ENCODE data around the gene KLF15. TPM values are rescaled to one million over a fixed set of nuclear protein-coding genes. Genes with fewer than 3 reads are reported as not detected.
A peak's percentile ranks its signal among the peaks of the same experiment; 100 is the strongest.

Gene KLF15
- total and polyA plus RNA-seq, 4 donors, result 18.1 to 31.3 (median 24.6) TPM

DNA sequence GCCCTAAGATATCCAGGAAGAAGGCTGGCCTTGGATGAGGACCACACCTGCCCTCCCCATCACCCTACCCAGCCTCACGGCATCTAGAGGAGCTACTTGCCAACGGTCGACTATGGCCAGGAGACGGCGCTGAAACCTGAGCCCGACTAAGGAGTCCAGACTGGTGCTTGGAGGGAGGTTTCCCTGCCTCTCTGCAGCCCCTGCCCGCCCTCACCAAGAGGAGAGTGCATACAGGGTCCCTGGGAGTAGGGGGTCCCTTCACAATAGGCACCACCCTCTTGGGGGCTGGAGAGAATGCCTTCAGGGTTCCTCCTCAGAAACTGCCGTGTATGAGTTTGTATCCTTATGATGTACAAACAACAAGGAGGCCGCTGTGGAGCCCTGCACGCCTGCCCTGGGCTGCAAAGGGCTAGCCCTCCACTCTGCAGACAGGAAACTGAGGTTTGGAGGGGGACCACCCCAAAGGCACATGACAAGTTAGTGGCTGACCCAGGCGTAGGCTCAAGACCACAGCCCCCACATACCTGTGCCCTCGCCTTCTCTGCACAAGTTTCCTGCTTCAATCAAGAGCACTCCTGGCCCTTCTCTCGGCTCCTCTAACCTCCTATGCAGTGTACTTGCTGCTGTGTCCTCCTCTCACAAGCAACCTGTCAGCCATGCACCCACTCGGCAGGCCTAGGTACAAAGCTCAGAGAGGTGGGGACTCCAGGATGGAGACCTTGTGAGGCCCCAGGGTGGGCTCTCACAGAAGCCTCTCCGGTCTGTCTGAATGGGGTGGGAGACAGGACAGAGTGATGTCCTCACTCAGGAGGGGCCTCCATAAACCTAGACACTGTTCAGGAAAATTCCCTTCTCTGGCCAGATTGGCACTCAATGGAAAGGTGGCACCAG, 7.4 kb downstream of the KLF15 start:
- no peak for DNase-seq
- Histone ChIP-seq H3K27me3 (ENCODE audit: control insufficient read depth in 3 of 3, insufficient read depth in 3 of 3, low read length in 2 of 3) (no peaks in the 10 kb centered on the region), H3K4me3 (no peak overlapping the region), H3K4me1 (ENCODE audit: control insufficient read depth in 5 of 5, insufficient read depth in 5 of 5, low read length in 5 of 5) (peaks cover 0 to 31% (median 2%) of the 10 kb centered on the region in 5 donors), H3K9ac (ENCODE audit: insufficient read depth in 1 of 2, low read length in 2 of 2) (no peak overlapping the region), H3K27ac (ENCODE audit: low read depth in 1 of 2, low read length in 1 of 2) (no peak overlapping the region), H3K9me3 (ENCODE audit: control insufficient read depth in 4 of 4, insufficient read depth in 3 of 4, low read length in 3 of 4) (no peaks in the 10 kb centered on the region), H3K36me3 (ENCODE audit: control insufficient read depth in 4 of 4, insufficient read depth in 4 of 4, low read length in 4 of 4) (peaks cover 0 to 27% (median 20%) of the 10 kb centered on the region in 4 donors)
- WGBS, 2 donors, result 66 to 71% methylated on average over 15 of the region's 15 CpGs
- TF ChIP-seq, protein P1, sequence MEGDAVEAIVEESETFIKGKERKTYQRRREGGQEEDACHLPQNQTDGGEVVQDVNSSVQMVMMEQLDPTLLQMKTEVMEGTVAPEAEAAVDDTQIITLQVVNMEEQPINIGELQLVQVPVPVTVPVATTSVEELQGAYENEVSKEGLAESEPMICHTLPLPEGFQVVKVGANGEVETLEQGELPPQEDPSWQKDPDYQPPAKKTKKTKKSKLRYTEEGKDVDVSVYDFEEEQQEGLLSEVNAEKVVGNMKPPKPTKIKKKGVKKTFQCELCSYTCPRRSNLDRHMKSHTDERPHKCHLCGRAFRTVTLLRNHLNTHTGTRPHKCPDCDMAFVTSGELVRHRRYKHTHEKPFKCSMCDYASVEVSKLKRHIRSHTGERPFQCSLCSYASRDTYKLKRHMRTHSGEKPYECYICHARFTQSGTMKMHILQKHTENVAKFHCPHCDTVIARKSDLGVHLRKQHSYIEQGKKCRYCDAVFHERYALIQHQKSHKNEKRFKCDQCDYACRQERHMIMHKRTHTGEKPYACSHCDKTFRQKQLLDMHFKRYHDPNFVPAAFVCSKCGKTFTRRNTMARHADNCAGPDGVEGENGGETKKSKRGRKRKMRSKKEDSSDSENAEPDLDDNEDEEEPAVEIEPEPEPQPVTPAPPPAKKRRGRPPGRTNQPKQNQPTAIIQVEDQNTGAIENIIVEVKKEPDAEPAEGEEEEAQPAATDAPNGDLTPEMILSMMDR (IDR thresholded peaks at IDR 0.05; ENCODE audit: control extremely low read depth, extremely low read depth), result no peak
- no peak for ATAC-seq (ENCODE audit: insufficient read depth, low FRiP score)

DNA sequence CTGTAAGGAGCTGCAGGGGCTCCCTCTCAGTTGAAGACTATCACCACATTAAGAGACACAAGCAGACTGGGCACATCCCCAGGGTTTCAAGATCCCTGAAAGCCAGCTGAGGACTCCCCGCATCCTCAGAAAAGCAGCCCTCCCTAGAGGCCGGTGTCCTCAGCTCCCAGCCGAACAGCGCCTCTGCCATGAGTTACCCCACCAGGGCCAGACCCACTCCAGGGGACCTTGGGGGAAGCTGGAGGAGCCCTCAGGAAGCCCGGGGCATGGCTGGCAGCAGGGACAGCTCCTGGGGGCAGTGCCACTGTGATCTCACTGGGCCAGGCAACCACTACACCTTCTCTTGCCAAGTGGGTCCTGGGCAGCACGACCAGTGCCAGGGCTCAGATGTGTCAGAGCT, 8.1 kb downstream of the KLF15 start:
- H3K27ac ChIP-seq (ENCODE audit: low read depth in 1 of 2, low read length in 1 of 2), result no peak overlapping the region
- peaks cover 0 to 30% (median 2%) of the 10 kb centered on the region in 5 donors for H3K4me1 ChIP-seq (ENCODE audit: control insufficient read depth in 5 of 5, insufficient read depth in 5 of 5, low read length in 5 of 5)
- no peak overlapping the region for H3K9ac ChIP-seq (ENCODE audit: insufficient read depth in 1 of 2, low read length in 2 of 2)
- TF ChIP-seq, protein P1 (IDR thresholded peaks at IDR 0.05; ENCODE audit: control extremely low read depth, extremely low read depth), result no peak
- H3K4me3 ChIP-seq, result no peak overlapping the region
- 91 to 93% methylated on average over 6 of the region's 6 CpGs for WGBS, 2 donors
- no peaks in the 10 kb centered on the region for H3K27me3 ChIP-seq (ENCODE audit: control insufficient read depth in 3 of 3, insufficient read depth in 3 of 3, low read length in 2 of 3)
- peaks cover 0 to 24% (median 20%) of the 10 kb centered on the region in 4 donors for H3K36me3 ChIP-seq (ENCODE audit: control insufficient read depth in 4 of 4, insufficient read depth in 4 of 4, low read length in 4 of 4)
- ATAC-seq (ENCODE audit: insufficient read depth, low FRiP score), result no peak
- DNase-seq, result no peak
- no peaks in the 10 kb centered on the region for H3K9me3 ChIP-seq (ENCODE audit: control insufficient read depth in 4 of 4, insufficient read depth in 3 of 4, low read length in 3 of 4)

DNA sequence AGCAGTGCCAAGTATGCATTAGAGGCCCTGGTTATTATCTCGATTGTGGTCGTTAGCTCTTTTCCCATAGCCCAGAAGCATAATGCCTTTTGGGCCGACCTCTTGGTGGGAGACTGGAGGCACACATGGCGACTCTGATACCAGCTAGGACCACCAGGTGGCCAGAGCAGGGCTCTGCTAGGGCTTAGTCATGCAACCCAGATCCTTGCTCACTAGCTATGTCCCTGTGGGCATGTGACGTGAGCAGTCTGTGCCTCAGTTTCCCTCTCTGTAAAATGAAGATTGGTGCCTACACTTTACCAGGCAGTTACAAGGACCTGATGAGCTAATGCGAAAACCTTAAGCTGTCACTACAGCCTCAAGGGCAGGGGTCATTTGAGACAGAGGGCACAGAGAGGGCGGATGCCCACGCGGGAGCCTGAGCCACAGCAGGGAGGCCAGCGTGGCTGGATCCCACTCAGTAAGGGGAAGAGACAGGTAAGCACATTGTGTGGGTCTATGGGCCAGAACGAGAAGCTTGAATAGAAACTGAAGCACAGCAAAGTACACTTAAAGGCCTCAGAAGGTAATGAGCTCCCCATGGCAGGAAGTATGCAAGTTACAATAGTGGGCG, 8.8 kb downstream of the KLF15 start:
- TF ChIP-seq, protein P1 (IDR thresholded peaks at IDR 0.05; ENCODE audit: control extremely low read depth, extremely low read depth), result no peak
- H3K27me3 ChIP-seq (ENCODE audit: control insufficient read depth in 3 of 3, insufficient read depth in 3 of 3, low read length in 2 of 3), result no peaks in the 10 kb centered on the region
- H3K36me3 ChIP-seq (ENCODE audit: control insufficient read depth in 4 of 4, insufficient read depth in 4 of 4, low read length in 4 of 4), result peaks cover 0 to 25% (median 20%) of the 10 kb centered on the region in 4 donors
- H3K4me1 ChIP-seq (ENCODE audit: control insufficient read depth in 5 of 5, insufficient read depth in 5 of 5, low read length in 5 of 5), result peaks cover 0 to 25% (median 0%) of the 10 kb centered on the region in 5 donors
- H3K9ac ChIP-seq (ENCODE audit: insufficient read depth in 1 of 2, low read length in 2 of 2), result no peak overlapping the region
- H3K9me3 ChIP-seq (ENCODE audit: control insufficient read depth in 4 of 4, insufficient read depth in 3 of 4, low read length in 3 of 4), result no peaks in the 10 kb centered on the region
- H3K27ac ChIP-seq (ENCODE audit: low read depth in 1 of 2, low read length in 1 of 2), result no peak overlapping the region
- WGBS, 2 donors, result 90 to 92% methylated on average over 12 of the region's 12 CpGs
- H3K4me3 ChIP-seq, result no peak overlapping the region
- DNase-seq, result peak in 1 of 3 donors; percentile 12
- no peak for ATAC-seq (ENCODE audit: insufficient read depth, low FRiP score)
